ENCODE data around the gene PLPPR1. TPM values are rescaled to one million over a fixed set of nuclear protein-coding genes. Genes with fewer than 3 reads are reported as not detected.

PLPPR1 gene
- polyA plus RNA-seq, 3 donors = not detected

DNA sequence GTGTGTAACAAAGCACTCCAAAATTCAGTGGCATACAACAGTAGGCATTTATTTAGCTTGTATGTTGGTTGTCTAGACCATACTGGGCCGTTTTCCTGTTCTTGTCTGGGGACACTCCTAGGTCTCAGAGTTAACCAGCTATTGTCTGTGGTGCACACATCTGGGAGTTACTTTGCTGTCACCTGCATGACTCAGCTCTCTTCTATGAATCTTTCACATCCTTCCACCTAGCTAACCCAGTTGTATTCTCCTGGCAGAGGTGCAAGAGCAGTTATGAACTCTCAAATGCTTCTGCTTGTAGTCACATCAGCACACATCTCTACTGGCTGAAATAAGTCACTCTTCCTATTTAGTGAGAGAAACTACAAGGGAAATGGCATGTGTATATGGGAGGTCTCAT lies 218.2 kb downstream of the PLPPR1 start:
- WGBS (ENCODE audit: insufficient coverage) = no CpG with 5 or more reads among the region's 1 CpG
- no peaks in the 10 kb centered on the region for H3K4me1 Mint-ChIP-seq
- Histone ChIP-seq H3K4me3 (replicated peaks in 1 of 3; ENCODE audit: low read depth in 2 of 3, low read length in 3 of 3) (no peak overlapping the region), H3K4me2 (replicated peaks; ENCODE audit: extremely low read depth, low read length, poor library complexity, severe bottlenecking) (no peak overlapping the region), H3K9me3 (replicated peaks in 1 of 2; ENCODE audit: control insufficient read depth in 1 of 2, insufficient read depth in 1 of 2, low read length in 2 of 2) (no peaks in the 10 kb centered on the region), H3K27me3 (ENCODE audit: control insufficient read depth in 2 of 2, insufficient read depth in 2 of 2, low read length in 2 of 2) (no peaks in the 10 kb centered on the region), H3K4me1 (ENCODE audit: control insufficient read depth in 1 of 2, insufficient read depth in 2 of 2, low read length in 2 of 2) (no peaks in the 10 kb centered on the region), H2AFZ (ENCODE audit: insufficient read depth, low read depth, low read length, poor library complexity, severe bottlenecking) (no peak overlapping the region), H3K27ac (ENCODE audit: low read depth in 1 of 2, low read length in 2 of 2) (no peak overlapping the region), H3K79me2 (ENCODE audit: insufficient read depth, low read length) (no peaks in the 10 kb centered on the region), H3K9ac (ENCODE audit: insufficient read depth, low read length, poor library complexity, severe bottlenecking) (no peak overlapping the region), H4K20me1 (ENCODE audit: insufficient read depth, low read length) (no peaks in the 10 kb centered on the region), H3K36me3 (replicated peaks in 1 of 2; ENCODE audit: control insufficient read depth in 1 of 2, insufficient read depth in 2 of 2, low read length in 2 of 2) (no peaks in the 10 kb centered on the region)
- no peaks in the 10 kb centered on the region for H3K36me3 Mint-ChIP-seq
- peaks cover 0 to 1% (median 0%) of the 10 kb centered on the region in 7 donors for H3K9me3 Mint-ChIP-seq
- no peak overlapping the region for H3K27ac Mint-ChIP-seq
- TF ChIP-seq, protein P1, sequence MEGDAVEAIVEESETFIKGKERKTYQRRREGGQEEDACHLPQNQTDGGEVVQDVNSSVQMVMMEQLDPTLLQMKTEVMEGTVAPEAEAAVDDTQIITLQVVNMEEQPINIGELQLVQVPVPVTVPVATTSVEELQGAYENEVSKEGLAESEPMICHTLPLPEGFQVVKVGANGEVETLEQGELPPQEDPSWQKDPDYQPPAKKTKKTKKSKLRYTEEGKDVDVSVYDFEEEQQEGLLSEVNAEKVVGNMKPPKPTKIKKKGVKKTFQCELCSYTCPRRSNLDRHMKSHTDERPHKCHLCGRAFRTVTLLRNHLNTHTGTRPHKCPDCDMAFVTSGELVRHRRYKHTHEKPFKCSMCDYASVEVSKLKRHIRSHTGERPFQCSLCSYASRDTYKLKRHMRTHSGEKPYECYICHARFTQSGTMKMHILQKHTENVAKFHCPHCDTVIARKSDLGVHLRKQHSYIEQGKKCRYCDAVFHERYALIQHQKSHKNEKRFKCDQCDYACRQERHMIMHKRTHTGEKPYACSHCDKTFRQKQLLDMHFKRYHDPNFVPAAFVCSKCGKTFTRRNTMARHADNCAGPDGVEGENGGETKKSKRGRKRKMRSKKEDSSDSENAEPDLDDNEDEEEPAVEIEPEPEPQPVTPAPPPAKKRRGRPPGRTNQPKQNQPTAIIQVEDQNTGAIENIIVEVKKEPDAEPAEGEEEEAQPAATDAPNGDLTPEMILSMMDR (IDR thresholded peaks at IDR 0.05) = no peak
- intact Hi-C loops (cut with micrococcal nuclease) = no loop called here
- DNase-seq = no peak
- H3K27me3 Mint-ChIP-seq (ENCODE audit: low read depth in 3 of 3) = no peaks in the 10 kb centered on the region
- H3K4me3 Mint-ChIP-seq = no peak overlapping the region

DNA sequence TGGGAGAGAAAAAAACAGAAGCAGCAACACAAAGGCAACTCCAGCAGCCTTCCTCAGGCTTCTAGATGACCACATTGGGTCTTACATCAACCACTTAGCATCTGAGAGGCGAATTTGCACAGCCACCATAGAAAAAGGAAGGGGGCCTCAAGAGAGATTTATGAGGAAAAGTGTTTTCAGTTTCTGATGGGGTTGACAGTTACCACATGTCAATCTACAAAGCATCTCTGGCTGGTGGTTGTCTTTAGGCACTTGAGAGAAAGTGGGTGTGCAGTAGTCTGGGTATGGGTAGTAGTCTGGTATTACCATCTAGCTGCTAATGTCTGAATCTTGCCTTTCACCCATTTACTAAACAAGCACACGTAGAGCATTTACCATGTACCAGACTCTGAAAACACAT lies 218.8 kb downstream of the PLPPR1 start:
- Histone ChIP-seq H4K20me1 (ENCODE audit: insufficient read depth, low read length) (no peaks in the 10 kb centered on the region), H3K27ac (ENCODE audit: low read depth in 1 of 2, low read length in 2 of 2) (no peak overlapping the region), H3K27me3 (ENCODE audit: control insufficient read depth in 2 of 2, insufficient read depth in 2 of 2, low read length in 2 of 2) (no peaks in the 10 kb centered on the region), H3K4me2 (replicated peaks; ENCODE audit: extremely low read depth, low read length, poor library complexity, severe bottlenecking) (no peak overlapping the region), H3K4me3 (replicated peaks in 1 of 3; ENCODE audit: low read depth in 2 of 3, low read length in 3 of 3) (no peak overlapping the region), H2AFZ (ENCODE audit: insufficient read depth, low read depth, low read length, poor library complexity, severe bottlenecking) (no peak overlapping the region), H3K9me3 (replicated peaks in 1 of 2; ENCODE audit: control insufficient read depth in 1 of 2, insufficient read depth in 1 of 2, low read length in 2 of 2) (no peaks in the 10 kb centered on the region), H3K9ac (ENCODE audit: insufficient read depth, low read length, poor library complexity, severe bottlenecking) (no peak overlapping the region), H3K36me3 (replicated peaks in 1 of 2; ENCODE audit: control insufficient read depth in 1 of 2, insufficient read depth in 2 of 2, low read length in 2 of 2) (no peaks in the 10 kb centered on the region), H3K4me1 (ENCODE audit: control insufficient read depth in 1 of 2, insufficient read depth in 2 of 2, low read length in 2 of 2) (no peaks in the 10 kb centered on the region), H3K79me2 (ENCODE audit: insufficient read depth, low read length) (no peaks in the 10 kb centered on the region)
- peaks cover 0 to 1% (median 0%) of the 10 kb centered on the region in 7 donors for H3K9me3 Mint-ChIP-seq
- intact Hi-C loops (cut with micrococcal nuclease) = no loop called here
- H3K4me1 Mint-ChIP-seq = no peaks in the 10 kb centered on the region
- no peak overlapping the region for H3K27ac Mint-ChIP-seq
- no peaks in the 10 kb centered on the region for H3K27me3 Mint-ChIP-seq (ENCODE audit: low read depth in 3 of 3)
- WGBS (ENCODE audit: insufficient coverage) = no CpG with 5 or more reads among the region's 2 CpGs
- TF ChIP-seq, protein P1 (IDR thresholded peaks at IDR 0.05) = no peak
- H3K4me3 Mint-ChIP-seq = no peak overlapping the region
- H3K36me3 Mint-ChIP-seq = no peaks in the 10 kb centered on the region
- DNase-seq = no peak

Measured in CD14-positive monocyte (primary cell).